Renal pelvis (tissue), 4 donors: ENCODE results near the gene HCAR1. TPM values are rescaled to one million over a fixed set of nuclear protein-coding genes. Genes with fewer than 3 reads are reported as not detected.
"Not testable (repeated sequence)": the region's sequence is repeated elsewhere in the genome, so short reads cannot be mapped to it uniquely, and the experiment has no call there.

Experiments used
- DNase-seq: peaks from one replicate; pipeline ENCODE4 v3.0.0-alpha.2; 2013
- polyA plus RNA-seq, 3 donors: library from polyadenylated mRNA; unstranded; fragments of 120-200 nt; gene quantifications; one replicate each; pipeline ENCODE4 v1.2.1, GENCODE V29; 2013; ENCODE audit not compliant: insufficient read length in 3 of 3

Gene HCAR1
- polyA plus RNA-seq, 3 donors = 2.5 to 3.3 (median 2.6) TPM

GRCh38 chr12:122725452-122726079 is 5.1 kb downstream of the HCAR1 start:
- DNase-seq = no peak

DNA sequence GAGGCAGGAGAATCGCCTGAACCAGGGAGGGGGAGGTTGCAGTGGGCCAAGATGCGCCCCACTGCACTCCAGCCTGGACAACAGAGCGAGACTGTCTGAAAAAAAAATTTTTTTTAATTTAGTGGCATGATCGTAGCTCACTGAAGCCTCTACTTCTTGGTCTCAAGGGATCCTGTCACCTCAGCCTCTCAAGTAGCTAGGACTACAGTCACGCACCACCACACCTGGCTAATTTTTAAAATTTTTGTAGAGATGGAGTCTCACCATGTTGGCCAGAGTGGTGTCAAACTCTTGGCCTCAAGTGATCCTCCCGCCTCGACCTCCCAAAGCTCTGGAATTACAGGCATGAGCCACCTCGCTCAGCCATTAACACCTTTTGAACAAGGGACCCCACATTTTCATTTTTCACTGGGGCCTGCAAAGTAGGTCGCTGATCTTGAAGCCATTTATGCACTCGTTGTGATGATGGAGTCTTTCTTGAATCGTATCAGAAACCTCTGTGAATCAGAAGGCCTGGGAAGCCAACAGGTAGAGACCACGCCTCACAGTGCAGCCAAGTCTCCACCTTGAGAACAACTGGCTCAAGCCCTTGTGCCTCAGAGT is 5.9 kb downstream of the HCAR1 start:
- DNase-seq = no peak

GRCh38 chr12:122722387-122722786 is 8.3 kb downstream of the HCAR1 start:
- DNase-seq = no peak

DNA sequence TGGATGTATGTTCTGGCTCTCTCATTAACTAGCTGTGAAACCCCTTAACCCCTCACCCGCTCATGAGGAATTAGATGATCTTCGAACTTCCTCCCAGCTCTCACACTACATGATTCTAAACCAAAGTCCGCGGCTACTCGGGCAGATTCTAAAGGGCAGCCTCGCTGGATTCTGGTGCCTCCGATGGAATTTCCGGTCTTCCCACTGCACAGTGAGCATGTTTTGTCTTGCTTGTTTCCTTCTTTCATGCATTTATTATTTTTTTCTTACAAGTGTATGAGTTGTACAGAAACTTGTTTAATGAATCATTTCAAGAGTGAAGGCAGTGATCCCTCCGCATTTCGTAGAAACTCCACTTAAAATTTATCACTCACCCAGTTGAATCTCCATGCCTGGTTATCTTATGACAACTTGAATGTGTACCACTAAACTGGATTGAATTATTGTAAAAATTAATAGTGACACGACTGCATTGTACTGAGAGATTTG is 9.5 kb downstream of the HCAR1 start:
- DNase-seq = no peak

DNA sequence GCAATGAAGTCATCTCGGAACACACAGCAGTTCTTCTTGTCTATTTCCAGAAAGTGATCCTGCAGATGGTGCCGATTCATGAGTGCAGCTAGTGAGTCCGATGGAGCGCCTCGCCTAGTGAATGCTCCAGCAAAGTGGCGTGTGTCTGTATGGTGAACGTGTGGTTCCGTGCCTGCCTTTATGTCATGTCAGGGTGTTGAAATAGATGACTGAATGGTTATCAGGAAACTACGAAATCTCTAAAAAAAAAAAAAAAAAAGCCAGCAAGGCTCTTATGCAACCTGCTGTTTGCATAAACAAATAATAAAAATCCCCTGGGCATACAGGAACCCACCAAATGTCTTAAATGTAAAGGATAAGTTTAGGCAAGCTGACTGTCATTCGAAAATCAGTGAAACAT is 14.0 kb downstream of the HCAR1 start, which contains the start of gene HCAR3:
TSS of gene HCAR3 (minus strand) at position 154 of the 400 bp plus-strand sequence. CDS start at position 80, 74 bp downstream.
- DNase-seq = not testable (repeated sequence)

DNA sequence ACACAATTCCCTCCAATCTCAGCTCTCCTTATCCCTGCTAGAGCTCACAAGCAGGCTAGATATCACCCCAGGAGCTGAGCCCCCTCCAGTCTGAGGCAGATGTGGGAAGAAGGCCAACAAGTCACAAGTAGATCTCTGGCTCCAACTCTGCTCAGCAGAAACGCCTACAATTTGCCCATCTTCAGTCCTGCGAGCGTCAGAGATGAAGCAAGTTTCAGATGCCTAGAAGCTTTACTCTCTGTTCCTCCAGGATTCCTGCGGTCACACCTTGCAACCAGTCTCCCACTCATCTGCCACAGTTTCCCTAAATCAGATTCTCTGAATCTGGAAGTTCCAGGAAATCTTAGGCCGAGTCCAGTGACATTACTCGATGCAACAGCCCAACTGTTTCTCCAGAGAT is 15.4 kb downstream of the HCAR1 start:
- not testable (repeated sequence) for DNase-seq

GRCh38 chr12:122713491-122714188 is 17.0 kb downstream of the HCAR1 start:
- not testable (repeated sequence) for DNase-seq

DNA sequence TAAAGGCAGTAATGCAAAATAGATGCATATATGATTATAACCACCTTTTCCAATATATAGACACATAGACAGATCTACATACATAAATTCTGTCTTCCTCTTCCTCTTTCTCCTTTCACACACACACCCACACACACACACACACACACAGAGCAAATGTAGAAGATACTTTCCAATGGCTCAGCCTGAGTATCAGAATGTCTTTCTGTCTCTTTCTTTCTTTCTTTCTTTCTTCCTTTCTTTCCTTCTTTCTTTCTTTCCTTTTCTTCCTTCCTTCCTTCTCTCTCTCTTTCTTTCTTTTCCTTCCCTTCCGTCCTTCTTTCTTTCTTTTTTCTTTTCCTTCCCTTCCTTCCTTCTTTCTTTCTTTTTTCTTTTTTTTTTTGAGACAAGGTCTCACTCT is 19.4 kb downstream of the HCAR1 start:
- DNase-seq = not testable (repeated sequence)

- DNase-seq = not testable (repeated sequence)
Measured at GRCh38 chr12:122710341-122710740, 20.3 kb downstream of the HCAR1 start.

- DNase-seq = not testable (repeated sequence)
Measured at GRCh38 chr12:122709287-122709686, 21.4 kb downstream of the HCAR1 start.

- not testable (repeated sequence) for DNase-seq
Measured at GRCh38 chr12:122703841-122704240, 26.8 kb downstream of the HCAR1 start.

DNA sequence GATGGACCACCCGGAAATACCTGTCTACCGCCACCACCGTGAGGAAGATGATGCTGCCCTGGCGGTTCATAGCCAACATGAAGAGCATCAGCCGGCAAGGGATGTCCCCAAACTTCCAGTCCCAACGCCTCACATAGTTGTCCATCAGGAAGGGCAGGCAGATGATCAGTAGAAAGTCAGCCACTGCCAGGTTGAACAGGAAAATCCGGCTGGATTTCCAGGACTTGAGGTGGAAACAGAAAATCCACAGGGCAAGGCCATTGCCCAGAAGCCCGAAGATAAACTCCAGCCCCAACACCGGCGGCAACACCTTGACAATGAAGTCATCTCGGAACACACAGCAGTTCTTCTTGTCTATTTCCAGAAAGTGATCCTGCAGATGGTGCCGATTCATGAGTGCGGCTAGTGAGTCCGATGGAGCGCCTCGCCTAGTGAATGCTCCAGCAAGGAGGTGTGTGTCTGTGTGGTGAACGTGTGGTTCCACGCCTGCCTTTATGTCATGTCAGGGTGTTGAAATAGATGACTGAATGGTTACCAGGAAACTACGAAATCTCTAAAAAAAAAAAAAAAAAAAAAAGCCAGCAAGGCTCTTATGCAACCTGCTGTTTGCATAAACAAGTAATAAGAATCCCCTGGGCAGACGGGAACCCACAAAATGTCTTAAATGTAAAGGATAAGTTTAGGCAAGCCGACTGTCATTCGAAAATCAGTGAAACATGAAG is 27.6 kb downstream of the HCAR1 start, which contains the start of gene HCAR2:
TSS of gene HCAR2 (minus strand) at position 468 of the 722 bp plus-strand sequence. CDS start at position 394, 74 bp downstream.
- not testable (repeated sequence) for DNase-seq

DNA sequence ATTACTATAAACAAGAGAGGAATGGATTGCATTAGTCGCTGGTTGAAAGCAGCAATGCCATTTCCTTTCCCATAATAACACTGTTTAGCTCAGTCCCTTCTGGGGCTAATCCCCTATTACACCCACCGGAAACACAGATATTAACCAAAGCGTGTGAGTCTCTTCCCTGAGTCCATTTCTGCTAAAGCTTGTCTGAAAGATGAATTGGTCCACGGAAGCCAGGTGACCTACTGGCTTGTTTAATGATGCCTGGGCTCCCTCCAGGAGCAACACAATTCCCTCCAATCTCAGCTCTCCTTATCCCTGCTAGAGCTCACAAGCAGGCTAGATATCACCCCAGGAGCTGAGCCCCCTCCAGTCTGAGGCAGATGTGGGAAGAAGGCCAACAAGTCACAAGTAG is 29.2 kb downstream of the HCAR1 start:
- DNase-seq = not testable (repeated sequence)

- DNase-seq = not testable (repeated sequence)
Measured at GRCh38 chr12:122700038-122700710, 30.5 kb downstream of the HCAR1 start.

DNA sequence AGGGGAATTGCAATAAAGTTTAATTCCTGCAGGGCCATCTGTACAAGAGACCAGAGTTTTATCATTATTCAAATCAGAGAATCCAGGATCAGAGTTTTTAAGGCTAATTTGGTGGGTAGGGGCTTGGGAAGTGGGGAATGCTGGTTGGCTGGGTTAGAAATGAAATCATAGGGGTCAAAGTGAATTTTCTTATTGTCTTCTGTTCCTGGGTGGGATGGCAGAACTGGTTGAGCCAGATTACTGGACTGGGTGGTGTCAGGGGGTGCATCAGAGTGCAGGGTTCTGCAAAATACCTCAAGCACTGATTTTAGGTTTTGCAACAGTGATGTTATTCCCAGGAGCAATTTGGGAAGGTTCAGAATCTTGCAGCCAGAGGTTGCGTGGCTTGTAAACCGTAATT is 33.7 kb downstream of the HCAR1 start:
- DNase-seq = not testable (repeated sequence)

- no peak for DNase-seq
Measured at GRCh38 chr12:122691566-122691965, 39.1 kb downstream of the HCAR1 start.

GRCh38 chr12:122688291-122688690 is 42.4 kb downstream of the HCAR1 start:
- DNase-seq = no peak

GRCh38 chr12:122687086-122687485 is 43.6 kb downstream of the HCAR1 start:
- DNase-seq = no peak

DNA sequence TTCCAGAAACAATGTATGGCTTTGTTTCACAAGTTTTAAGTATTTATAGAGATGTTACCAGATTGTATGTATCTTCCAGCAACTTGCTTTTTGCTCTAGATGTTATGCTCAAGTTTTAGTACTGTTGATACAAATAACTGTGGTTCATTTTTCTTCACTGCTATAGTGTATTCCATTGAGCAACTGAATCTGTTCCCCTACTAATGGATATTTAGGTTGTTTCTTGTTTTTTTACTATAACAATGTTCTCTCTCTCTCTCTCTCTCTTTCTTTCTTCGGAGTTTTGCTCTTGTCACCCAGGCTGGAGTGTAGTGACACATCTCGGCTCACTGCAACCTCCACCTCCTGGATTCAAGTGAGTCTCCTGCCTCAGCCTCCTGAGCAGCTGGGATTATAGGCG is 44.1 kb downstream of the HCAR1 start:
- no peak for DNase-seq

DNA sequence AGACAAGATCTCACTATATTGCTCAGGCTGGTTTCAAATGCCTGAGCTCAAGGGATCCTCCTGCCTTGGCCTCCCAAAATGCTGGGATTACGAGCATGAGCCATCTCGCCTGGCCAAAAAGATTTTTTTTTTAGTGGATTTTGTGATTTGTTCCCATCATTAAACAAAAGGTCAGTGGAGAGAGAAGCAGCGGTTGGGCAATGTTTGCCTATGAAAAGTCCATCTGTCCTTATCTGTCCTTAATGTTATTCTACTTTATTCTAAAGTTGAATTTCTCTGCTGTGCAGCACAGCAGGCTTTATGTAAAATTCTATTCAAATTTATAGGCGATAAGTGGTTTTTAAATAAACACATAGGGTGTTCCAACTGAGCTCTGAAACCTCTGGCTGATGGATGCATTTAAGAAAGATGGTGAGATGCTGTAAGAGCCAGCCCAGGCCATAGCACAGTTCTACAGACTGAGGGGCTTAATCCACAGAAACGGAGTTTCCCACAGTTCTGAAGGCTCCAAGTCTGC is 46.3 kb downstream of the HCAR1 start:
- DNase-seq = no peak

- no peak for DNase-seq
Measured at GRCh38 chr12:122681814-122682213, 48.8 kb downstream of the HCAR1 start.
